Measurements from ENCODE around the gene SERPINE2.

SERPINE2 gene

GRCh38 chr2:224069172-224069571 is 30.1 kb upstream of the SERPINE2 start:
- H3K9ac ChIP-seq (ENCODE audit: low read depth, low read length): no peak overlapping the region
- H3K36me3 ChIP-seq (ENCODE audit: insufficient read depth, low read depth, low read length): no peaks in the 10 kb centered on the region
- no peaks in the 10 kb centered on the region for H3K4me1 ChIP-seq (ENCODE audit: insufficient read depth, low read length)
- no peak overlapping the region for H3K4me3 ChIP-seq (ENCODE audit: low read length)
- no peaks in the 10 kb centered on the region for H3K27me3 ChIP-seq (ENCODE audit: insufficient read depth, low read length)
- H3K27ac ChIP-seq (ENCODE audit: low read length): no peak overlapping the region
- H3K9me3 ChIP-seq (ENCODE audit: insufficient read depth, low read depth, low read length): no peaks in the 10 kb centered on the region

DNA sequence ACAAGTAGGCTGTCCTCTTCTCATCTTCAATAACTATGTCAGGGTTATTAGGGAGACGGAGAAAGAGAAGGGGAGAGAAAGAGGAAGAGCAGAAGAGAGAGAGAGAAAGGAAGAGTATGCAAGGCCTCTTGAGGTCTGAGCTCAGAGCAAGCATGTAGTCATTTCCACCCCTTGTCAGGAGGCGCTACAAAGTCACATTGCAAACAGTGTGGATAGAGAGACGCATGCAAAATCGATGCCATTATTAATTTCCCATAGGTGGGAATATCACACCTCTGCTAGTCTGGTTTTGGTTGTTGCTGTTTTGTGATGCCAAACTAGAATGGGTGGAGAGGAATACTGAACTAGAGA is 24.2 kb upstream of the SERPINE2 start:
- Histone ChIP-seq H3K36me3 (ENCODE audit: insufficient read depth, low read depth, low read length) (no peaks in the 10 kb centered on the region), H3K9me3 (ENCODE audit: insufficient read depth, low read depth, low read length) (no peaks in the 10 kb centered on the region), H3K27me3 (ENCODE audit: insufficient read depth, low read length) (no peaks in the 10 kb centered on the region), H3K9ac (ENCODE audit: low read depth, low read length) (no peak overlapping the region), H3K4me1 (ENCODE audit: insufficient read depth, low read length) (no peaks in the 10 kb centered on the region; the same call in 1 of the 2 replicates), H3K27ac (ENCODE audit: low read length) (no peak overlapping the region), H3K4me3 (ENCODE audit: low read length) (no peak overlapping the region)

- Histone ChIP-seq H3K36me3 (ENCODE audit: insufficient read depth, low read depth, low read length) (no peaks in the 10 kb centered on the region), H3K4me3 (ENCODE audit: low read length) (no peak overlapping the region), H3K4me1 (ENCODE audit: insufficient read depth, low read length) (no peaks in the 10 kb centered on the region; the same call in 1 of the 2 replicates), H3K9ac (ENCODE audit: low read depth, low read length) (no peak overlapping the region), H3K27me3 (ENCODE audit: insufficient read depth, low read length) (no peaks in the 10 kb centered on the region), H3K27ac (ENCODE audit: low read length) (no peak overlapping the region), H3K9me3 (ENCODE audit: insufficient read depth, low read depth, low read length) (no peaks in the 10 kb centered on the region)
Observed at GRCh38 chr2:224062481-224063297, 23.6 kb upstream of the SERPINE2 start.

DNA sequence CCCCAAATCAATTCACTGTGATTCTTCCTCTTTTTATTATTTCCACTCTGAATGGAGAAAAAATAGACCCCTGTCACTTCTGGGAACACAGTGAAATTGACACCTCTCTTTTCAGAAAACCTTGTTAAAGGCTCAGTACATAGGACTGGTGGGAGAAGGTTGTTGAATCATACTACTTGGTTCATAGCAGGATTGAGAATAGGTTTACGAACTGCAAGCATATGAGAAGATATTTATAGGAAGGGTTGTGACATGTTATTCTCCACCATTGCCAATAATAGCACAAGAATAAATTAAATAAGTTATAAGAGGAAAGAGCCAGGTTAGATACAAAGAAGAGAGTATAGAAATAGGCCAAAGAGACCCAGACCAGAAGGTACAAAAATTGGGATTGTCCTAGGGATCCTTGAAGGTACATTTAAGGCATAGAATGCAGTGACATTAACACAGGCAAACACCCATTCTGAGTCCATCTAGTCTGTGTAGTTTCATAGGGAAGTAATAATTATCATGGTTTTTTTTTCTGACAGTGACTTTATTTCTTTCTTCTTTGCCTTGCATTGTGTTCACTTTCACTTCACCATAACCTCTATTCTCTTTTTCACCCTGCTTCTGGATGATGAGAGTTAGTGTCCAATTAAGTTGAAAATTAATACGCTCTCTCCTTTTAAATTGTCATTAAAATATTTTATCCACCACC is 21.8 kb upstream of the SERPINE2 start:
- H3K9me3 ChIP-seq (ENCODE audit: insufficient read depth, low read depth, low read length): no peaks in the 10 kb centered on the region
- H3K4me3 ChIP-seq (ENCODE audit: low read length): no peak overlapping the region
- H3K27ac ChIP-seq (ENCODE audit: low read length): no peak overlapping the region
- H3K4me1 ChIP-seq (ENCODE audit: insufficient read depth, low read length): no peaks in the 10 kb centered on the region; the same call in 1 of the 2 replicates
- H3K9ac ChIP-seq (ENCODE audit: low read depth, low read length): no peak overlapping the region
- H3K27me3 ChIP-seq (ENCODE audit: insufficient read depth, low read length): no peaks in the 10 kb centered on the region
- no peaks in the 10 kb centered on the region for H3K36me3 ChIP-seq (ENCODE audit: insufficient read depth, low read depth, low read length)

DNA sequence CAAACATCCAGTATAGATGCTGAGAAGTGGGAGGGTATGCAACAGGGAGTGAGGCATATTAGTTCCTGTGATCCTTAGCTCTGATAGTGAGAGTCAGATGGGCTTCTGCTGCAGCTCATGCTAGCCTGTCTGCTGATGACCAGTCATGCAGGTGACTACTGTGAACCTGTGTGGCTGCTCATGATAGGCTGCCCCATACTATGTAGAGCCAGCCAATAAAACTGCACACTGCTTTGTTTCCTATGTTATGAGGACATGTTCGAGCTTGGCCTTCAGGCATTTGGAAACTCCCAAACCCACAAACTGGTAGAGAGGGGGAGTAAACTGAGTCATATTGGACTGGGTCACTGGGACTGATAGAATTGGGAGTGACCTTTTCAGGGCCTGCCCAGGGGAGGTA is 20.1 kb upstream of the SERPINE2 start:
- no peaks in the 10 kb centered on the region for H3K9me3 ChIP-seq (ENCODE audit: insufficient read depth, low read depth, low read length)
- no peaks in the 10 kb centered on the region for H3K27me3 ChIP-seq (ENCODE audit: insufficient read depth, low read length)
- H3K27ac ChIP-seq (ENCODE audit: low read length): no peak overlapping the region
- H3K4me3 ChIP-seq (ENCODE audit: low read length): no peak overlapping the region
- H3K36me3 ChIP-seq (ENCODE audit: insufficient read depth, low read depth, low read length): no peaks in the 10 kb centered on the region
- H3K9ac ChIP-seq (ENCODE audit: low read depth, low read length): no peak overlapping the region
- H3K4me1 ChIP-seq (ENCODE audit: insufficient read depth, low read length): no peaks in the 10 kb centered on the region; the same call in 1 of the 2 replicates

DNA sequence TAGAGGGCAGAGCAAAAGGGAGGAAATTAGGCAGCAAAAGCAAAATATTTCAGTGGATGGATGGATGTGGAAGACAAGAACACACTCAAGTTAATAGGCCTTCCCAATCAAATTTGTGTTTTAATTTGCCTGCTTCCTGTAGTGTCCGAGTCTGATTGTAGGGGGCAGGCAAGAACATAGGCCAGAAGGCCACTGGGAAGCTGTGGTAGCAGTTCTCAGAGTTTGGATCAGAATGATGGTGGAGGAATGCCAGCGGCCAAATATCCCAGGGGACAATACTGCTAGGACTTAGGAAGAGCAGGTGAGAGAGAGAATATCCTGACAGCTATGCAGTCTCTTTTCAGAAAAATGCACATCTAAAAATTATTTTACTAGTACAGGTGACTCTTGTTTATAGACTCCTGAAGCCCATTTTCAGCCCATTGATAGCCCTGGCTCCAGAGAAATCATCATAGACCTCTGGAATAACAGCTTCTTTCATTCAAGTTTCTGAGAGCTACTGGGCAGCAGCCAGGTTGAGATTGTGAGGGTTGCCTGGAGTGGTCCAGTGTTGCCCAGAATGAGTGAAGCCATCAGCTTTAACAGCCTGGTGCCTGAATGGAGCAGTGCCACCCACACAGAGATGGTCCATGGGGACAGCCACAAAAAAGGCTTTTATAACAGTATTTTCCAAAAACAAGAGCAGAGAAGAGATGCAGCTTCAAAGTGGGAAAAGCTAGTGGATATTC is 19.1 kb upstream of the SERPINE2 start:
- no peak overlapping the region for H3K9ac ChIP-seq (ENCODE audit: low read depth, low read length)
- no peak overlapping the region for H3K27ac ChIP-seq (ENCODE audit: low read length)
- no peaks in the 10 kb centered on the region for H3K9me3 ChIP-seq (ENCODE audit: insufficient read depth, low read depth, low read length)
- no peaks in the 10 kb centered on the region for H3K36me3 ChIP-seq (ENCODE audit: insufficient read depth, low read depth, low read length)
- no peaks in the 10 kb centered on the region; the same call in 1 of the 2 replicates for H3K4me1 ChIP-seq (ENCODE audit: insufficient read depth, low read length)
- no peaks in the 10 kb centered on the region for H3K27me3 ChIP-seq (ENCODE audit: insufficient read depth, low read length)
- no peak overlapping the region for H3K4me3 ChIP-seq (ENCODE audit: low read length)

DNA sequence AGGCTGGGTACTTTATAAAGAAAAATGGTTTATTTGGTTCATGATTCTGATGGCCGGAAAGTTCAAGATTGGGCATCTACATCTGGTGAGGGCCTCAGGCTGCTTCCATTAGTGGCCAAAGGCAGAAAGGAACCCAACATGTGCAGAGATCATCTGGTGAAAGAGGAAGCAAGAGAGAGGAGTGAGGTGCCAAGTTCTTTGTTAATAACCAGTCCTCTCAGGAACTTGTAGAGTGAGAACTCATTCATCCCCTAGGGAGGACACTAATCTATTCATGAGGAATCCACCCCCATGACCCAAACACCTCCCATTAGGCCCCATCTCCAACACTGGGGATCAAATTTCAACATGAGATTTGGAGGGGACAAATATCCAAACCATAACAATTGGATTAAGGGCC is 17.8 kb upstream of the SERPINE2 start:
- Histone ChIP-seq H3K4me1 (ENCODE audit: insufficient read depth, low read length) (no peaks in the 10 kb centered on the region), H3K9me3 (ENCODE audit: insufficient read depth, low read depth, low read length) (no peaks in the 10 kb centered on the region), H3K36me3 (ENCODE audit: insufficient read depth, low read depth, low read length) (no peaks in the 10 kb centered on the region), H3K27me3 (ENCODE audit: insufficient read depth, low read length) (no peaks in the 10 kb centered on the region), H3K4me3 (ENCODE audit: low read length) (no peak overlapping the region), H3K27ac (ENCODE audit: low read length) (no peak overlapping the region), H3K9ac (ENCODE audit: low read depth, low read length) (no peak overlapping the region)

GRCh38 chr2:224055101-224055500 is 16.0 kb upstream of the SERPINE2 start:
- Histone ChIP-seq H3K9me3 (ENCODE audit: insufficient read depth, low read depth, low read length) (no peaks in the 10 kb centered on the region), H3K27ac (ENCODE audit: low read length) (no peak overlapping the region), H3K27me3 (ENCODE audit: insufficient read depth, low read length) (no peaks in the 10 kb centered on the region), H3K4me3 (ENCODE audit: low read length) (no peak overlapping the region), H3K4me1 (ENCODE audit: insufficient read depth, low read length) (no peaks in the 10 kb centered on the region), H3K36me3 (ENCODE audit: insufficient read depth, low read depth, low read length) (no peaks in the 10 kb centered on the region), H3K9ac (ENCODE audit: low read depth, low read length) (no peak overlapping the region)

GRCh38 chr2:224046752-224047151 is 7.7 kb upstream of the SERPINE2 start:
- Histone ChIP-seq H3K9me3 (ENCODE audit: insufficient read depth, low read depth, low read length) (no peaks in the 10 kb centered on the region), H3K27me3 (ENCODE audit: insufficient read depth, low read length) (peaks cover 13% of the 10 kb centered on the region; the same call in 1 of the 2 replicates), H3K4me1 (ENCODE audit: insufficient read depth, low read length) (no peaks in the 10 kb centered on the region), H3K36me3 (ENCODE audit: insufficient read depth, low read depth, low read length) (no peaks in the 10 kb centered on the region), H3K27ac (ENCODE audit: low read length) (no peak overlapping the region), H3K9ac (ENCODE audit: low read depth, low read length) (no peak overlapping the region), H3K4me3 (ENCODE audit: low read length) (no peak overlapping the region)

DNA sequence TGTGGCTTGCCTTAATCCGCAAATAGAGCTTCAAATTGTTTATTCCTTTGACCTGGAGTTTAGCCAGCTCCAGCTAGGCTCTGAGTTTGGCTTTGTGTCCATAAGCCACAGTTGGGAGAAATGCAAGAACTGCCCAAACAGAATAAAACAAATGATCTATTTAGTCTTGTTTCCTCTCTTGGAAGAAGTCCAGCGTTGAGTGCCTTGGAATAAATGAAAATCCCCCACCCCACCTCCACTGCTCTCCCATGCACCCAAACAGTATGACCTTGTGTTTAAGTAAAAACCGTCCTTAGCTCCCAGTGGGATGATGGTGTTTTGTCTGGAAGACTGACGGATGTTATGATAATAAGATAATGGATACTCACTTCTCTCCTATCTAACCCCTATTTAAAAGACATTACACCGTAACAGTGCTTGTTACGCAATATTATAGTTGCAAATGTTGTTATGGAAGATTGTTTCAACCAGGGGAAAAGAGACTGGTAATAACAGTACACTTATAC is 3.2 kb upstream of the SERPINE2 start:
- no peak overlapping the region for H3K9ac ChIP-seq (ENCODE audit: low read depth, low read length)
- H3K36me3 ChIP-seq (ENCODE audit: insufficient read depth, low read depth, low read length): no peaks in the 10 kb centered on the region
- H3K27ac ChIP-seq (ENCODE audit: low read length): no peak overlapping the region
- no peaks in the 10 kb centered on the region for H3K9me3 ChIP-seq (ENCODE audit: insufficient read depth, low read depth, low read length)
- H3K27me3 ChIP-seq (ENCODE audit: insufficient read depth, low read length): peaks cover 49% of the 10 kb centered on the region
- H3K4me1 ChIP-seq (ENCODE audit: insufficient read depth, low read length): peaks cover 6% of the 10 kb centered on the region; the same call in 1 of the 2 replicates
- H3K4me3 ChIP-seq (ENCODE audit: low read length): no peak overlapping the region

DNA sequence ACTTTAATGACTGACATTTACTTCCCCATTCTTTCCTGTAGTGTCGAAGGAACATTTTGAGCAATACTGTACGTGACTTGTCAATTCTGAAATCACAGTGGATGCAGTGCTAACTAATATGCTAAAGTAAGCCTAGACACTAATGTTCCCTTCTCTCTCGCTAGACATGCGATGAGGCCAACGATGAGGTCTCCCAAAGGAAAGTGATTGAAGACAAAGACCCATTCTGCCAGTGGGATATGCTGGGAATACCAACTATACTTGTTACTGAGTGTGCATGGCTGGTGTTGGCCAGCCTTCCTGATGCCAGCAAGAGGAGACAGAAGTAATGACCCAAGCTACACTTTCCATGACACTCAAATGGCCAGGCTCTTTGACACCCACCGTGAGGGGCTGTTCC is 2.5 kb upstream of the SERPINE2 start:
- Histone ChIP-seq H3K27ac (ENCODE audit: low read length) (no peak overlapping the region), H3K36me3 (ENCODE audit: insufficient read depth, low read depth, low read length) (no peaks in the 10 kb centered on the region), H3K9me3 (ENCODE audit: insufficient read depth, low read depth, low read length) (no peaks in the 10 kb centered on the region), H3K9ac (ENCODE audit: low read depth, low read length) (no peak overlapping the region), H3K27me3 (ENCODE audit: insufficient read depth, low read length) (peaks cover 55% of the 10 kb centered on the region), H3K4me3 (ENCODE audit: low read length) (no peak overlapping the region), H3K4me1 (ENCODE audit: insufficient read depth, low read length) (peaks cover 6% of the 10 kb centered on the region; the same call in 1 of the 2 replicates)

Measured in iPS-20b (cell line).